GM12878 (cell line): ENCODE data around the gene MUSTN1. TPM values are rescaled to one million over a fixed set of nuclear protein-coding genes. Genes with fewer than 3 reads are reported as not detected.

Experiments
- ATAC-seq: fragments of 200-7000 bp; cut with Tn5 transposase; 3 replicates; pipeline ENCODE4 v1.9.1; 2020; ENCODE audit warnings: mild to moderate bottlenecking, moderate library complexity
- BruUV-seq: library from RNA; stranded (reverse); fragments of 400-500 nt; replicated peaks from 2 replicates; lab custom pipeline; 2021; lab: Mats Ljungman, UMichigan
- CTCF ChIA-PET: fragments of 300-600 bp; sonication (Branson Sonifier 250); formaldehyde crosslinking; extraction: SDS; loops from one replicate; lab custom pipeline; 2021; ENCODE audit warnings: inconsistent platforms; lab: Yijun Ruan, JAX
- POLR2A ChIA-PET: fragments of 350-600 bp; formaldehyde crosslinking; extraction: SDS; loops from one replicate; lab custom pipeline; 2021; ENCODE audit warnings: inconsistent platforms; lab: Charles Lee
- RAD21 ChIA-PET: fragments of 300-600 bp; sonication (Branson Sonifier 250); formaldehyde crosslinking; loops from one replicate; lab custom pipeline; 2023; ENCODE audit warnings: antibody characterized with exemption; ENCODE audit not compliant: unreplicated experiment; lab: Charles Lee
- SMC1A ChIA-PET: fragments of 300-600 bp; sonication (Branson Sonifier 250); formaldehyde crosslinking; loops from one replicate; lab custom pipeline; 2023; ENCODE audit not compliant: unreplicated experiment, uncharacterized antibody; lab: Charles Lee
- DNase-seq: peaks from one replicate; pipeline ENCODE4 v3.0.0-alpha.2; 2011; ENCODE audit warnings: low read depth, low spot score
- FAIRE-seq: peaks from 3 replicates; lab custom pipeline; 2011; peaks lifted over from hg19 to GRCh38; lab: Jason Lieb, UNC
- H2AFZ ChIP-seq: 2 replicates; pipeline ENCODE4 v1.6.0; 2011; ENCODE audit warnings: low read depth, low read length, control low read depth; ENCODE audit not compliant: control insufficient read depth
- H3K27ac ChIP-seq: 2 replicates; pipeline ENCODE4 v1.5.1; 2011; ENCODE audit warnings: control low read depth; ENCODE audit not compliant: control insufficient read depth, insufficient read depth
- H3K27me3 ChIP-seq, 2 experiments: replicated peaks in 1 of 2; 2 replicates each; pipeline versions ENCODE4 v1.6.0 to v1.6.1; 2011; ENCODE audit warnings: low read length in 1 of 2; ENCODE audit not compliant: control insufficient read depth in 2 of 2, insufficient read depth in 2 of 2
- H3K36me3 ChIP-seq, 2 experiments: 2 replicates each; pipeline ENCODE4 v1.5.1; 2011; ENCODE audit warnings: low read length in 1 of 2; ENCODE audit not compliant: control insufficient read depth in 2 of 2, insufficient read depth in 2 of 2
- H3K4me1 ChIP-seq: 2 replicates; pipeline ENCODE4 v1.6.1; 2011; ENCODE audit warnings: mild to moderate bottlenecking, low read length, moderate library complexity, mixed read lengths; ENCODE audit not compliant: control insufficient read depth, insufficient read depth
- H3K4me2 ChIP-seq: 2 replicates; pipeline ENCODE4 v1.6.0; 2011; ENCODE audit warnings: control low read depth; ENCODE audit not compliant: control insufficient read depth, insufficient read depth
- H3K4me3 ChIP-seq: fragments of 200-600 bp; sonication (generic); 2 replicates; pipeline ENCODE4 v1.5.1; 2016
- H3K79me2 ChIP-seq: 2 replicates; pipeline ENCODE4 v1.6.0; 2011; ENCODE audit warnings: low read length; ENCODE audit not compliant: control insufficient read depth, insufficient read depth
- H3K9ac ChIP-seq: 2 replicates; pipeline ENCODE4 v1.8.0; 2011; ENCODE audit warnings: low read length, control low read depth, mixed read lengths; ENCODE audit not compliant: control insufficient read depth, insufficient read depth
- H3K9me3 ChIP-seq: replicated peaks from 3 replicates; pipeline ENCODE4 v1.5.1; 2011; ENCODE audit warnings: mild to moderate bottlenecking, low read length; ENCODE audit not compliant: control insufficient read depth, insufficient read depth
- H4K20me1 ChIP-seq: 2 replicates; pipeline ENCODE4 v1.6.0; 2011; ENCODE audit not compliant: control insufficient read depth, insufficient read depth
- BMI1 ChIP-seq: fragments of 450-650 bp; IDR thresholded peaks from 2 replicates; pipeline ENCODE4 v1.6.1; 2016; ENCODE audit warnings: mild to moderate bottlenecking, moderate library complexity, borderline replicate concordance
- MEF2A ChIP-seq: IDR thresholded peaks from 2 replicates; pipeline ENCODE4 v1.6.1; 2011; ENCODE audit warnings: low read depth, mild to moderate bottlenecking, low read length, moderate library complexity; ENCODE audit not compliant: insufficient read depth
- MEF2B ChIP-seq: fragments of 450-650 bp; IDR thresholded peaks from 2 replicates; pipeline ENCODE4 v1.6.1; 2018; ENCODE audit warnings: mild to moderate bottlenecking, moderate library complexity; ENCODE audit not compliant: partially characterized antibody, poor library complexity, severe bottlenecking
- NR2C2 ChIP-seq: IDR thresholded peaks from 2 replicates; pipeline ENCODE4 v1.6.1; 2011; ENCODE audit warnings: borderline replicate concordance, low read depth; ENCODE audit not compliant: control insufficient read depth, insufficient read length
- NR2F1 ChIP-seq: fragments of 450-650 bp; conservative IDR thresholded peaks from 2 replicates; pipeline ENCODE4 v1.6.1; 2017; ENCODE audit warnings: mild to moderate bottlenecking
- ZBTB40 ChIP-seq: fragments of 450-650 bp; IDR thresholded peaks from 2 replicates; pipeline ENCODE4 v1.6.1; 2016; ENCODE audit warnings: mild to moderate bottlenecking, moderate library complexity, borderline replicate concordance
- WGBS: methylation state at CpG from one replicate; pipeline ENCODE4 v1.1.6; 2016; ENCODE audit warnings: low lambda C conversion rate; ENCODE audit not compliant: insufficient replicate concordance, insufficient coverage; ENCODE audit errors: missing lambda C conversion rate; 5-methylcytosine and 5-hydroxymethylcytosine counted together
- in situ Hi-C: fragments of 300-500 bp; cut with MboI; formaldehyde crosslinking; loops from 9 replicates; pipeline ENCODE4 v1.14.3; 2018; ENCODE audit warnings: mixed read lengths
- intact Hi-C: fragments of 100-400 bp; cut with micrococcal nuclease; formaldehyde crosslinking; loops from one replicate; pipeline ENCODE4 v1.14.2; 2022; ENCODE audit not compliant: unreplicated experiment
- polyA plus RNA-seq, 11 experiments: library from polyadenylated mRNA; depleted of rRNA in 4 of 11; unstranded in 6 of 11; stranded (reverse) in 5 of 11; fragments of >200 nt; fragmentation: Nextera tagmentation in 4 of 11; fragmentation: Illumina TruSeq in 1 of 11; extraction: Ambion mirVana in 4 of 11; extraction: Trizol in 1 of 11; gene quantifications; 1 replicate in 1 of 11; 2 replicates in 10 of 11; pipeline versions ENCODE4 v1.2.1 to v1.2.3, GENCODE V29; 2011 to 2016; ENCODE audit warnings: inconsistent platforms in 2 of 11, missing spikeins in 2 of 11, low read depth in 1 of 11
- total RNA-seq, 4 experiments: library from RNA; depleted of rRNA in 3 of 4; stranded (reverse); fragments of >200 nt in 3 of 4; fragmentation: Illumina TruSeq in 1 of 4; extraction: Trizol in 1 of 4; gene quantifications; 2 replicates each; pipeline versions ENCODE4 v1.2.1 to v1.2.3, GENCODE V29; 2013 to 2021

The MUSTN1 gene
- total and polyA plus RNA-seq, 10 of the 15 experiments (the other 5 are each of a cell fraction or from before 2014, with no cell fraction given) = 0.35 to 4.5 (median 1.2) TPM; not detected in 2

- BruUV-seq = no TSS peak
- H3K4me3 ChIP-seq = no peak overlapping the region
- no peak overlapping the region for H3K9ac ChIP-seq
- H3K79me2 ChIP-seq = no peaks in the 10 kb centered on the region
- no peak for ATAC-seq
- in situ Hi-C loops (no loop called here), intact Hi-C loops (no loop called here)
- RAD21 ChIA-PET = no interaction called here
- CTCF ChIA-PET = interaction anchor here (1.2 kb wide), 1 partner anchor 15 kb away, joined by 3 read pairs; no protein-coding TSS in a partner anchor
- no peaks in the 10 kb centered on the region for H3K9me3 ChIP-seq
- H4K20me1 ChIP-seq = no peaks in the 10 kb centered on the region
- no peak overlapping the region for H2AFZ ChIP-seq
- POLR2A ChIA-PET = no interaction called here
- no peak for FAIRE-seq
- no peak overlapping the region for H3K4me2 ChIP-seq
- no peaks in the 10 kb centered on the region; the same call in 1 of the 2 replicates for H3K4me1 ChIP-seq
- TF ChIP-seq NR2C2 = no peak
- TF ChIP-seq MEF2B = peak; percentile 87
- TF ChIP-seq ZBTB40 = peak; percentile 71
- TF ChIP-seq BMI1 = no peak
- no peak for TF ChIP-seq MEF2A
- no peak for TF ChIP-seq NR2F1
- WGBS = 75% methylated on average over 5 of the region's 5 CpGs
- H3K36me3 ChIP-seq = peaks cover 1 to 5% of the 10 kb centered on the region in 2 experiments; a peak in 3 of 4 replicates
- SMC1A ChIA-PET = interaction anchor here (0.9 to 1.3 kb wide), 2 partner anchors 10 to 58 kb away, joined by 3 to 4 read pairs; no protein-coding TSS in a partner anchor
- no peak for DNase-seq
- H3K27me3 ChIP-seq = no peaks in the 10 kb centered on the region
- H3K27ac ChIP-seq = no peak overlapping the region
These were observed 1.6 kb upstream of the MUSTN1 start for GRCh38 chr3:52836471-52836845.
